Body of pancreas (tissue), 4 donors: ENCODE measurements around the gene RXRA.

Experiments
- CTCF ChIP-seq, 7 experiments: fragments of 450-650 bp in 4 of 7; fragments of 200-600 bp in 3 of 7; sonication (generic) in 3 of 7; IDR thresholded peaks; one replicate each; pipeline ENCODE4 v1.5.1; 2016 to 2019; ENCODE audit warnings: antibody characterized with exemption in 7 of 7
- POLR2A ChIP-seq, 3 donors: fragments of 450-650 bp; IDR thresholded peaks; one replicate each; pipeline ENCODE4 v1.6.1; 2016; ENCODE audit warnings: antibody characterized with exemption in 3 of 3, mild to moderate bottlenecking in 2 of 3

GRCh38 chr9:134330590-134330989 is 4.3 kb downstream of the RXRA start:
- TF ChIP-seq CTCF (IDR thresholded peaks at IDR 0.05) (no peak), POLR2A (IDR thresholded peaks at IDR 0.05) (no peak)
